ENCODE measurements around the gene CRACDL. TPM values are rescaled to one million over a fixed set of nuclear protein-coding genes. Genes with fewer than 3 reads are reported as not detected.

The CRACDL gene
- total and polyA plus RNA-seq, 2 donors (not counting 1 experiment from before 2014, with no cell fraction given) = 0.25 TPM; not detected in 1

DNA sequence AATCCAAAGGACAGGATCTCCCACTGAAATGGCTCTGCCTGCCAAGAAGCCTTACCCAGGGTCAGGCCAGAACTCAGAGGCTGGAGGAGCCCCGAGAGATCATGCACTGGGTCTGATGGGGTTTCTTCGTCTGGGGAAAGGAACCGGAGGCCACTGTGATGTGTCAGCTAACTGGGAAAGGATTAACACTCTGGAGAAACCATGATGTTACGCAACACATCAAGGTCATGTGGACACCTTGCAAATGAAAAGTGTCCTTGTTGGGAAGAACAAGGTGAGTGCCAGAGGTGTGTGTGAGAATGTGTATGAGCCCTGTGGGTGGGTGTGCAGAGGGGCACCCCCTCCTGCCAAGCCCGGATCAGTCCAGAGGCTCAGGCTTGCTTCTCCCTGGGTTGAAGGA, 86.9 kb downstream of the CRACDL start:
- ATAC-seq (ENCODE audit: low read depth) (no peak), DNase-seq (no peak)
- H3K4me3 Mint-ChIP-seq = no peak overlapping the region
- Histone ChIP-seq H4K20me1 (ENCODE audit: control insufficient read depth, insufficient read depth, low read length, poor library complexity, severe bottlenecking) (no peaks in the 10 kb centered on the region), H2AFZ (ENCODE audit: insufficient read depth, low read depth, low read length, poor library complexity, severe bottlenecking) (no peak overlapping the region), H3K4me3 (ENCODE audit: control extremely low read depth in 1 of 5, extremely low read depth in 1 of 5, insufficient read depth in 1 of 5, low read depth in 2 of 5, low read length in 4 of 5) (no peak overlapping the region), H3K9me3 (ENCODE audit: control extremely low read depth in 1 of 3, control insufficient read depth in 2 of 3, insufficient read depth in 1 of 3, low read length in 2 of 3) (no peaks in the 10 kb centered on the region), H3K4me2 (replicated peaks; ENCODE audit: low read depth, low read length, poor library complexity, severe bottlenecking) (no peak overlapping the region), H3K27ac (ENCODE audit: low read length in 2 of 2) (no peak overlapping the region), H3K79me2 (ENCODE audit: control insufficient read depth, insufficient read depth, low read length) (no peaks in the 10 kb centered on the region), H3K36me3 (replicated peaks in 1 of 2; ENCODE audit: control extremely low read depth in 1 of 2, control insufficient read depth in 1 of 2, extremely low read depth in 1 of 2, insufficient read depth in 2 of 2, low read length in 1 of 2) (no peaks in the 10 kb centered on the region), H3K9ac (ENCODE audit: low read length) (no peak overlapping the region), H3K27me3 (replicated peaks in 1 of 4; ENCODE audit: control extremely low read depth in 1 of 4, control insufficient read depth in 3 of 4, insufficient read depth in 4 of 4, low read length in 3 of 4) (peaks cover 0 to 20% (median 16%) of the 10 kb centered on the region in 4 experiments), H3K4me1 (ENCODE audit: control insufficient read depth in 2 of 2, insufficient read depth in 2 of 2, low read length in 2 of 2) (no peaks in the 10 kb centered on the region)
- POLR2A ChIA-PET = no interaction called here
- intact Hi-C loops (cut with micrococcal nuclease) = no loop called here
- peaks cover 32% of the 10 kb centered on the region for H3K27me3 Mint-ChIP-seq
- no peak for TF ChIP-seq EZH2 (IDR thresholded peaks at IDR 0.05; ENCODE audit: borderline replicate concordance, insufficient read depth, low read depth, low read length, poor library complexity, severe bottlenecking)
- TF ChIP-seq, protein P1, sequence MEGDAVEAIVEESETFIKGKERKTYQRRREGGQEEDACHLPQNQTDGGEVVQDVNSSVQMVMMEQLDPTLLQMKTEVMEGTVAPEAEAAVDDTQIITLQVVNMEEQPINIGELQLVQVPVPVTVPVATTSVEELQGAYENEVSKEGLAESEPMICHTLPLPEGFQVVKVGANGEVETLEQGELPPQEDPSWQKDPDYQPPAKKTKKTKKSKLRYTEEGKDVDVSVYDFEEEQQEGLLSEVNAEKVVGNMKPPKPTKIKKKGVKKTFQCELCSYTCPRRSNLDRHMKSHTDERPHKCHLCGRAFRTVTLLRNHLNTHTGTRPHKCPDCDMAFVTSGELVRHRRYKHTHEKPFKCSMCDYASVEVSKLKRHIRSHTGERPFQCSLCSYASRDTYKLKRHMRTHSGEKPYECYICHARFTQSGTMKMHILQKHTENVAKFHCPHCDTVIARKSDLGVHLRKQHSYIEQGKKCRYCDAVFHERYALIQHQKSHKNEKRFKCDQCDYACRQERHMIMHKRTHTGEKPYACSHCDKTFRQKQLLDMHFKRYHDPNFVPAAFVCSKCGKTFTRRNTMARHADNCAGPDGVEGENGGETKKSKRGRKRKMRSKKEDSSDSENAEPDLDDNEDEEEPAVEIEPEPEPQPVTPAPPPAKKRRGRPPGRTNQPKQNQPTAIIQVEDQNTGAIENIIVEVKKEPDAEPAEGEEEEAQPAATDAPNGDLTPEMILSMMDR (IDR thresholded peaks at IDR 0.05) = no peak
- CTCF ChIA-PET = no interaction called here
- no peak overlapping the region for H3K27ac Mint-ChIP-seq
- no peaks in the 10 kb centered on the region for H3K4me1 Mint-ChIP-seq
- 96% methylated on average over 5 of the region's 5 CpGs for WGBS (ENCODE audit: insufficient coverage)
- H3K9me3 Mint-ChIP-seq (ENCODE audit: insufficient read depth) = no peaks in the 10 kb centered on the region

DNA sequence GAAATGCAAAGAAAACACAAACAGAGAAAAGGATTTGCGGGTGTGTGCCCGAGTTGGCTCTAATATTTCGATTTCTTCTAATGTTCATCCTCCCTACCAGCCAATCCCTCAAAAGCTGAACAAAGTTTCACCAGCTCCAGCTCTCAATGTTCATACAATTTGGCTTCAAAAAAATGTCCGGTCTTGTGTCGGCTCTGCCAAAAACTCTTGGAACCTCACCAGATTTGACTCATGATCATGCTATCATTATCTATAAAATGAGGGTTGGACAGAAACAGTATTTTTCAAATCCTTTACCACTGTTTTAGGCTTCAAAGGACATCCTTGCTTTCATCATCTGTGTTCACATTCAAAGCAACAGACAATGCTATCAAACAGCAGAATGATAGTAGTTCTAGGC, 88.2 kb downstream of the CRACDL start:
- H3K4me1 Mint-ChIP-seq = no peaks in the 10 kb centered on the region
- intact Hi-C loops (cut with micrococcal nuclease) = no loop called here
- POLR2A ChIA-PET = no interaction called here

More for the DNA sequence above, 88.2 kb downstream of the CRACDL start:
- CTCF ChIA-PET = interaction anchor here (1.1 to 1.4 kb wide), 2 partner anchors 11 to 198 kb away, joined by 4 read pairs; no protein-coding TSS in a partner anchor
- ATAC-seq (ENCODE audit: low read depth) = no peak
- Mint-ChIP-seq H3K9me3 (ENCODE audit: insufficient read depth) (no peaks in the 10 kb centered on the region), H3K27me3 (peaks cover 29% of the 10 kb centered on the region), H3K4me3 (no peak overlapping the region), H3K27ac (no peak overlapping the region)
- H2AFZ ChIP-seq (ENCODE audit: insufficient read depth, low read depth, low read length, poor library complexity, severe bottlenecking) = no peak overlapping the region
- no peaks in the 10 kb centered on the region for H3K9me3 ChIP-seq (ENCODE audit: control extremely low read depth in 1 of 3, control insufficient read depth in 2 of 3, insufficient read depth in 1 of 3, low read length in 2 of 3)
- WGBS (ENCODE audit: insufficient coverage) = 40% methylated on average over 1 of the region's 5 CpGs
- no peaks in the 10 kb centered on the region for H3K79me2 ChIP-seq (ENCODE audit: control insufficient read depth, insufficient read depth, low read length)
- no peaks in the 10 kb centered on the region for H3K36me3 ChIP-seq (replicated peaks in 1 of 2; ENCODE audit: control extremely low read depth in 1 of 2, control insufficient read depth in 1 of 2, extremely low read depth in 1 of 2, insufficient read depth in 2 of 2, low read length in 1 of 2)
- no peak overlapping the region for H3K4me2 ChIP-seq (replicated peaks; ENCODE audit: low read depth, low read length, poor library complexity, severe bottlenecking)
- H3K27ac ChIP-seq (ENCODE audit: low read length in 2 of 2) = no peak overlapping the region
- TF ChIP-seq, protein P1 (IDR thresholded peaks at IDR 0.05) = no peak
- no peak for TF ChIP-seq EZH2 (IDR thresholded peaks at IDR 0.05; ENCODE audit: borderline replicate concordance, insufficient read depth, low read depth, low read length, poor library complexity, severe bottlenecking)
- no peaks in the 10 kb centered on the region for H3K4me1 ChIP-seq (ENCODE audit: control insufficient read depth in 2 of 2, insufficient read depth in 2 of 2, low read length in 2 of 2)
- H3K27me3 ChIP-seq (replicated peaks in 1 of 4; ENCODE audit: control extremely low read depth in 1 of 4, control insufficient read depth in 3 of 4, insufficient read depth in 4 of 4, low read length in 3 of 4) = peaks cover 0 to 20% (median 16%) of the 10 kb centered on the region in 4 experiments
- no peaks in the 10 kb centered on the region for H4K20me1 ChIP-seq (ENCODE audit: control insufficient read depth, insufficient read depth, low read length, poor library complexity, severe bottlenecking)
- no peak overlapping the region for H3K4me3 ChIP-seq (ENCODE audit: control extremely low read depth in 1 of 5, extremely low read depth in 1 of 5, insufficient read depth in 1 of 5, low read depth in 2 of 5, low read length in 4 of 5)
- H3K9ac ChIP-seq (ENCODE audit: low read length) = no peak overlapping the region
- no peak for DNase-seq

Measured in B cell (primary cell).